Fibroblast of villous mesenchyme (primary cell): Measurements from ENCODE around the gene OR5AC2. TPM values are rescaled to one million over a fixed set of nuclear protein-coding genes. Genes with fewer than 3 reads are reported as not detected.

Experiments
- DNase-seq: peaks from one replicate; pipeline ENCODE4 v3.0.0-alpha.2; 2010; ENCODE audit warnings: low read depth
- H3K4me3 ChIP-seq: 2 replicates; pipeline ENCODE4 v1.5.1; 2011; ENCODE audit warnings: low read depth, mild to moderate bottlenecking, low read length
- CTCF ChIP-seq: IDR thresholded peaks from 2 replicates; pipeline ENCODE4 v1.5.1; 2012; ENCODE audit warnings: low read depth, mild to moderate bottlenecking, low read length; ENCODE audit not compliant: insufficient read depth
- total RNA-seq: library from RNA; depleted of rRNA; stranded (reverse); fragments of >200 nt; gene quantifications from 2 replicates; pipeline ENCODE4 v1.2.3, GENCODE V29; 2012

OR5AC2 gene
- total RNA-seq, 1 donor: not detected

GRCh38 chr3:98049271-98049670 is 37.7 kb upstream of the OR5AC2 start:
- H3K4me3 ChIP-seq: no peak overlapping the region
- no peak for DNase-seq
- no peak for TF ChIP-seq CTCF

DNA sequence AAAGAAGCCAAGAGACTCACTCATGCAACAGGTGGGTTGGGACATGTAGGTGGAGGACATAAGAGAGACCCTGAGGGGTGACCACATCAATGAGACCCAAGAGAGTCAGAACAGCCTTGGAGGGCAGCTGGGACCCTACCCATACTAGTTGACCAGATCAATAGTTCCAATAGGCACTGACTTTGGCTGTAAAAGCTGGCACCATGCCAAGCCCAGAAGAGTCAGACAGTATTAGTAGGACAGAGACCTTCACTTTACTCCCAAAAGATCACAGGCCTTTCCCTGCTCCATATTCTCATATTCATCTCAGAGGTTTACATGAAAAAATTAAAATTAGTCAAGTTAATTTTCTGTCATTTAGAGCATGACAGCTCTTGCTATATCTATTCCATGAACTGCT is 30.9 kb upstream of the OR5AC2 start:
- DNase-seq: no peak
- TF ChIP-seq CTCF: no peak
- no peak overlapping the region for H3K4me3 ChIP-seq

DNA sequence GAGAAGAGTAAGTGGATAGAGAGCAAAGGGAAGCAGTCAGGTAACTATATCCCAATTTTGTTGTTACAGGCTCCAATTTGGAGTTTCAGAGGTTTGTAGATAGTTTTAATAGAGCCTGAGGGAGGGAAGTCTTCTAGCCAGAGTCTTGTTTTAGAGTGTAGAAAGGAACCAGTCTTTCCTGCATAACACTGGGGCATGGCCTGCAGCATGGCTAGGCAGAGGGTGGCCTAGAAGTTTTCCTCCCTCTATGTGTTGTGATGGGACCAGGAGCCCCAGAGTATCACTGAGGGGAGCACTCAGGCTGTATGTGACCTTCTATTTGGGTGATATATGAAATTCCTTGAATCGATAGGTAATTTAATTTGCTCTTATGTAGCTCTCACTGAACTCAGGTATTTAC is 29.3 kb upstream of the OR5AC2 start:
- no peak for DNase-seq
- TF ChIP-seq CTCF: no peak
- no peak overlapping the region for H3K4me3 ChIP-seq

- TF ChIP-seq CTCF: no peak
- no peak for DNase-seq
- H3K4me3 ChIP-seq: no peak overlapping the region
These were observed 28.6 kb upstream of the OR5AC2 start for GRCh38 chr3:98058244-98058960.

GRCh38 chr3:98068824-98069223 is 18.1 kb upstream of the OR5AC2 start:
- no peak overlapping the region for H3K4me3 ChIP-seq
- TF ChIP-seq CTCF: peak; percentile 30
- no peak for DNase-seq

DNA sequence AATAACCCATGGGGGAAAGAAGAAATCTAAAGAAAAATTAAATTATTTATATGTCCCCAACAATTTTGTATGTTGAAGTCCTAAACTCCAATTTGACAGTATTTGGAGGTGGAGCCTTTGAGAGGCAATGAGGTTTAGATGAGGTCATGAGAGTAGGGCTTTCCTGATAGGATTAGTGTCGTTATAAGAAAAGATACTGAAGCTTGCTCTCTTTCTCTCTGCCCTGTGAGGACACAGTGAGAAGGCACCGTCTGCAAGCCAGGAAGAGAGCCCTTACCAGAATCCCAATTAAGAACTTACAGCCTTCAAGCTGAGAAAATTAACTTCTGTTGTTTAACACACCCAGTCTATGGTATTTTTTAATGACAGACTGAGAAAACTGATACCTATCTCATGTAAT is 16.1 kb upstream of the OR5AC2 start:
- no peak for DNase-seq
- no peak overlapping the region for H3K4me3 ChIP-seq
- no peak for TF ChIP-seq CTCF

DNA sequence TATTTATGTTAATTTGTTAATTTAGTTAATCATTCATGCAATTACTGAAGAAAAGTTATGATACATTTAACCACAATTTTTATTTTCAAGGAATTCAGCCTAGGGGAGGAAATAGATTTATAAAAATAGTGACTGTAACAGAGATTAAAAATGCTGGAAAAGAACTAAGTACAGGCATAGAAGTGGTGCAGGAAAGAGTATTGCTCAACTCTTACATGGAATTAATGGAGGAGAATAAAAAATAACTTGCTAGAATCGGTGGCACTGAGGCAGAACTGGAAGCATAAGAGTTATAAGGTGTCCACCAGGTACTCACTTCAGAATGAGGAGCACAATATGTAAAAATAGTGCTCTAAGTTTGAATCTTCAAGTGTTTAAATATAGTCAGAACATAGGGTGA is 13.5 kb upstream of the OR5AC2 start:
- TF ChIP-seq CTCF: no peak
- H3K4me3 ChIP-seq: no peak overlapping the region
- DNase-seq: no peak
